NCI-H1417 treated with DMSO at 0.1 percent for 48 hours (cell line): ENCODE results near the gene C14orf39.

ENCODE experiments used
- DNase-seq: peaks from one replicate; lab custom pipeline; 2025; lab: John Stamatoyannopoulos, UW

The C14orf39 gene, protein sequence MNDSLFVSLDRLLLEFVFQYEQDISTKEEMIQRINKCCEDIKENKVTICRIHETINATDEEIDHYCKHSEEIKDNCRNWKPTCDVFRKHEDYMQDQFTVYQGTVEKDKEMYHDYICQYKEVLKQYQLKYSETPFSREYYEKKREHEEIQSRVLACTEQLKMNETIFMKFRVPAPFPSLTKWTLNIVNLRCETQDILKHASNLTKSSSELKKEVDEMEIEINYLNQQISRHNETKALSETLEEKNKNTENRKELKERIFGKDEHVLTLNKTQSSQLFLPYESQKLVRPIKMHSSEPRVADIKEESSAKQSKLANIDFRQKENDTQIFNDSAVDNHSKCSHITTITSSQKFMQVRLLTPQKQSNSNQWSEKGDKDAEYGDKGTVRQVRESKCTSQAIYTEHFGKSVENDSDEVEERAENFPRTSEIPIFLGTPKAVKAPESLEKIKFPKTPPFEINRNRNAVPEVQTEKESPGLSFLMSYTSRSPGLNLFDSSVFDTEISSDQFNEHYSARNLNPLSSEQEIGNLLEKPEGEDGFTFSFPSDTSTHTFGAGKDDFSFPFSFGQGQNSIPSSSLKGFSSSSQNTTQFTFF

DNA sequence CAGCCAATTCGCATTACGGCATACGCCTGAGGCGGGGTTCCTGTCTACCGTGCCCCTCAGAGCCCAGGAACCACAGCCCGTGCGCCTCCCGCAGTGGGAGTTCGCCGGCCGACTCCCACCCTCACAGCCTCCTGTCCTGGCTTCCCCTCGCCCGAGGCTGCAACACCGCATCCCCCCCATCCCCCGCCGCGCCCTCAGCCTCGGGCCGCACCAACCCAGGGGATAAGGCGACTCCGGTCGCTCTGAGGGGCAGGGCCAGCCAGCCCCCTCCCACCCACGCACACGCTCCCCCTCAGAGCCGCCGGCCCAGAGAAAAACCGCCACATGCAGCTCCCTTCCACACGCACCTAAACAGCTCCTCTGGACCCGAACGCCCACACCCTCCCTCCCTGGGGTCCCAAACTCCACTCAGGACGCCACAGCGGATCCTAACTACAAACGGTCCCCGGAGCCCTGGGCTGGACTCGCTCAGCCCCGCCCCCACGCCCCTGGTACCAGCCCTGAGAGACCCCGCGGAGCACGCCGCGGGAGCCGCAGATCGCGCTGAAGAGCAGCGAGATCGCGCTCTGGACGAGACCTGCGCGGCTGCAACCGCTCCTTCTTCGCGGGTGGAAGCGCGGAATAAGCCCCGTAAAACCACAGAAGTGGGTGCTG lies at the start of gene C14orf39:
Gene C14orf39, minus strand, starts transcription at position 466 of the 654 bp plus-strand sequence. CDS start 985 bp downstream, outside the sequence.
- no peak for DNase-seq

DNA sequence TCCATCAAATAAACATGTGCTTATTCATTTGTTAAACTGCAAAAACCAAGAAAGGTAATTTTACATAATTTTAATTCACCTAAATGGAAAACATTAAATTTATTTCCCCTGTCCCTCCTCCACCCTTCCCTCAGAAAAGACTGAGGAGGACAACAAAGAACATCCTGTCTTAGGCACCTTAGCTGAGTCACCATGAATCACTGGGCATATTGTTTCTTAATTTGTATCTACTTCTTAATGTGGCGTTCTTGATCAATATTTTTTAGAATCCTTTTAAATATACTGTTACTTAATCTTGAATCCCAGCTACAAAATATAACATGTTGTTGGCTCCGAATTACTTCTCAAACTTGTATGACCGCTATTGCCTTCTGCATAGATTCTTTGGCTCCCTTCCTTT lies 46.6 kb upstream of the C14orf39 start:
- DNase-seq = no peak

DNA sequence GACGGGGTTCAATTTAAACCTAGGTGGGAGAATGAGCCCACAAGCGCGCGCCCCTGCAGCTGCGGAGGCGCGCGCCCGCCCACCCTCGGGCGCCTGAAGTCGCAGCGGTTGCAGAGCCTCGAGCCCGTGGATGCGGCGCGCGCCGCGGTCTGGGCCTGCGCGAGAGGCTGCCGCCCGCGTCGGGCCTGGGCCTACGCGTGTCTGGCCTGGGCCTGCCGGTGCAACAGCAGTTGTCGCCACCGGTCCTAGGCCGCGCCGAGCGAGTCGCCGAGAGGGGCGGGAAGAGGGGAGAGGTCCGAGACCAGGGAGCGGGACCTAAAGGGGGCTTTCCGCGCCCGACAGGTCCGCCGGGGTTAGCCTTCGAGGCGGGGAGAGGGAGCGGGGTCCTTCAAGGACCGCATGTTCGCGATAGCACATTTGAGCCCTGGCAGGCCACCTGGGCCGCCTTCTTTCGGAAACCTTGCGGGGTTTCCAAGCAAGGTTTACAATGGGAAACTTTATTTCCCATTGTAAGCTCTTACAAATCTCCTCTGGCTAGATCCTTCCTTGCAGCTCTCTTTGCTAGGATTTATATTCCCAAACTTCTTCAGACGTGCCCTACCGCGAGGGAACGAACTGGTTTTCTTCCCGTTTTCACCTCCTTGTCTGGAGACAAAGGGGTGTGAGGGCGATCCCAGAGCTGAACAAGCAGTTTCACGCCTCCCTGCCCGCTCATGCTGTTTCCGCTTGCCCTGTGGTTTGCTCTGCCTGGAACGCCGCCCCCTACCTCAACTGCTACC lies 29.8 kb upstream of the C14orf39 start:
- no peak for DNase-seq

DNA sequence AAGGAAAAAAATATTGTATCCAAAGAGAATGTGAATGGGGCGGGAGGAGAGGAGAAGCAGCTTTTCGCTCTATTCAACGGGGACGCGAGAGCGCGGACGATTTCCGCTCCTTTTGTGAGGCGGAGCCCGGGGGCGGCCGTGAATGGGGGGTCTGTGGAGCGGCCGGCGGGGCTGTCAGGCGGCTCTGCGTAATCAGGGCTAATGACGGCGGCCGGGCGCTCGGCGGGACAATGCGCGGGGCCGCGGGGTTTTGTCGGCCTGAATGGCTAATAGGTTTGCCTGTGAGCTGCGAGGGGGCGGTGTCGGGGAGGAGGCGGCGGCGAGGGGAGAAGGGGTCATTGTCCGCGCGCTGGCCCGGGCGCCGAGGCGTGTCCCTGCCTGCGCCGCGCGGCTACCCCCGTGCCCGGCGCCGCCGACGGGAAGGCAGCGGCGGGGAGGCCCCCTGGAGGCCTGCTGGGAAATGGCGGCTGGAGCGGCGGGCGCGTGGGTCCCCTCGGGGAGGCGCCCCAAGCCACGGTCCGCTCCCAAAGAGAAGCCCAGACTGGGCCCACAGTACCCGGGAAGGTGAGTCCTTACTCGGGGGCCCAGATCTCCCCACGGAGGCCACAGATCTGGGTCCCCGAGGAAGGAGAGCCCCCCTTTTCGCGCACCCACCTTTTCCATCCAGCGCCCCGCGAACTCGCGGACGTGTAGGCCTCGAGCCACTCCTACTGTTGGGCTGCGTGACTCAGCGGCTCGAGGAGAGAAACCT lies 29.1 kb upstream of the C14orf39 start:
- no peak for DNase-seq

DNA sequence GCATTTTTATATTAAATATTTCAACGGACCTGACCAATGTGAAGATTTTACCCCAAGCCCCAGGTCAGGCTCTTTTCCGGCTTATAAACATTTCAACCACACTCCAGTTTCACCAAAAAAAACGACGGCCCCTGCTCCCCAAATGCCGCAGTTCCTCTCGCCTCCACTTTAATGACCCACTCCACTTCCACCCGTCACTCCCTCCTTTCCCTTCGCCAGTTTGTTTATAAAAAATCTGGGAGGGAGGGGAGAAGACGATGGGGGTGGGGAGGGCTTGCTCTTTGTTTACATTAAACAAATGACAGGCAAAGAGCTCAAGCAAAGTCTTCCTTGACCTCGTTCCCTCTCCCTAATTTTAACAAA lies 28.5 kb upstream of the C14orf39 start:
- DNase-seq = no peak

DNA sequence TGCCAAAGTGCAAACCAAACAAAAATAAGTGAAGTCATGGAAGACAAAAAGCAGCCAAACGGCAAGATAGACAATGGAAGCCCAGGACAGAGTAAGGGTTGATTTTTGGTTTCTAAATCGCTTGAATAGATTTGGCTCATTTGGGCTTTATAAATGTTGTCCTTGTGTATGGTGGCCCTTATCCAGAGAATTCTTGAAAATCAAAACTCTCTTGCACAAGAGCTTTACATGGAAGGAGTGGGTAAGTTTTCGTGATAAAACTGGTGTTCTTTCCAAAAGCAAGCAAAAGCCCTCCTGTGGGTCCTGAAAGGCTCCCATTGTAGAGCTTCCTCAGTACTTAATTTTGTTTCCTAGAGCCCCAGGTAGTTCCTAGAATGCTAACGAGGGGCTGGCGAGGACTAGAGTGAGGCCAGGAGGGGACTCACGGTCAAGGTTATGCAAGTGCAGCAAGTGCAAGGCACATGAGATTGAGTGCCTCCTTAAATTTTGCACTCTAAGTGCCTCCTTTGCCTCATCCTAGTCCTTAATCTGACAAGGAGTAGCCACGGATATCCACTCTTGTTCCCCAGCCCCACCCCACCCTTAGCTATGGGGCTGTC lies 27.2 kb upstream of the C14orf39 start:
- DNase-seq = no peak

DNA sequence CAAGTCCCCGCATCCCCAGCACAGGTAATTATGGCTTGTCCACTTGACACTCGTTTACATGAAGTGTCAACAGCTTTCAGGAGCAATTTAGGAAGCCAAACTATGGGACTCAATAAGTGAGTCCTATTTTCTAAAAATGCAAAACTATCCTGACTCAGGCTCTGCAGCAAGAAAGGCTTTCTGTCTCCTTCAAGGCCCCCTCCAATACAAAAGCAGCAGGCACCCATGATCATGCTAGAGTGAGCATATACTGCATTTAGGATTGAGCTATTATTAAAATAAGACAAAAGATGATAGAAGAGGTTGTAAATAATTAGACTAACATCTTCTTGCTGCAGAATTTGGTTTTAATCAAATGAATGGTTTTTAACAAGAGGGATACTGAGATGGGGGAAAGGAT lies 26.3 kb upstream of the C14orf39 start:
- no peak for DNase-seq

DNA sequence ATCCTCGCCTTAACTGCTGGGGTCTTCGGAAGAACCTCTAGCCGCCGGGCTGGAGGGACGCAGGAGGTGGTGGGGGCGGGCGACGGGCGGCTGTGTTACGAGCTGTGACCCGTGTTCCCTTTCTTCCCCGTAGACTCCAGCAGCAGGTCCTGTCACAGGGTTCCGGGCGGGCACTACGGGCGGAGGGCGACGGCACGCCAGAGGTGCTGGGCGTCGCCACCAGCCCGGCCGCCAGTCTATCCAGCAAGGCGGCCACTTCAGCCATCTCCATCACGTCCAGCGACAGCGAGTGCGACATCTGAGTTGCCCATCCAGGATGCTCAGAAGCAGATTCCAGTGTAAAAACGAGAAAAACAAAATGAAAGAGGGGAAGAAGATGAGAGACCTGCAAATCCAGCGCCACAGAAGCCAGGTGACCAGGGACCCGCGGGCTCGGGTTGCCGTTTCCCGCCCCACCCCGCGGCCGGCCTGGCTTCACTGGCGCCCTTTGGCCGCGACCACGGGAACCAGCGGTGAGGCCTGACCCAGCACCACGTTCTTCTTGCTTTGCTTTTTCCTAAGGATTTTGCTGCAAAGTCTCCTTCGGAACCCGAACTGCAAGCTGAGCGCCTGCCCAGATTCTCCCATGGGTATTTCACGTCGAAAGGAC lies 25.2 kb upstream of the C14orf39 start:
- no peak for DNase-seq

DNA sequence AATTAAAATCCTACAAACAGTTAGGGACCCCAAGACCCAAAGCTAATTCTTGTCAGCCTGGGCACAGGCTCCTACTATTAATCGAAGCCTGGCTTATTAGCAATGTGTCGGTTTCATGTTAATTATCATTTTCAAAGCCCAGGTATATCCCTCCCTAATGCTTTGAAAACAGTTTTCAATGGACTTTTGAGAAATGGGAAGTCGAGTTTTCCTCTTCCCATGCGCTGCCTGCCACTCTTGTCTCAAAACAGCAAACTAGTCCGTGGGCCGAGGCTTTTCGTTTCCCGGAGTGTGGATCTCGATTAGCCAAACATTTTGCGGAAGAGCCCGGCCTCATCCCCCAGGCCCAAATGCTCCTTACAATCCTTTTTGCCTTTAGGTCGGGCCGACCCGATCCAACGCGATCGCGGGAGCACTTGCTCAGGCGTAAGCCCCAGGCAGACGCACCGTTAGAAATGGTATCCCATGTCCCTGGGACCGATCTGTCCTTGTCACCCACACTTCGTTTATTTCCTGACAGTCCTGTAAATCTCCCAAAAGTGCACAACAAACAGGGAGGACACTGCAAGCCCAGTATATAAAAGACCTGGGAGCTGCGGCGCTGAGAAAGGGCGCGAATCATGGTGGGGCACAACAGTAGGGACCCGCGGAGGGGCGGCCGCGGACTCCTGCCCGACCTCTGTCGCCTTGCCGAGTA lies 24.5 kb upstream of the C14orf39 start:
- no peak for DNase-seq

DNA sequence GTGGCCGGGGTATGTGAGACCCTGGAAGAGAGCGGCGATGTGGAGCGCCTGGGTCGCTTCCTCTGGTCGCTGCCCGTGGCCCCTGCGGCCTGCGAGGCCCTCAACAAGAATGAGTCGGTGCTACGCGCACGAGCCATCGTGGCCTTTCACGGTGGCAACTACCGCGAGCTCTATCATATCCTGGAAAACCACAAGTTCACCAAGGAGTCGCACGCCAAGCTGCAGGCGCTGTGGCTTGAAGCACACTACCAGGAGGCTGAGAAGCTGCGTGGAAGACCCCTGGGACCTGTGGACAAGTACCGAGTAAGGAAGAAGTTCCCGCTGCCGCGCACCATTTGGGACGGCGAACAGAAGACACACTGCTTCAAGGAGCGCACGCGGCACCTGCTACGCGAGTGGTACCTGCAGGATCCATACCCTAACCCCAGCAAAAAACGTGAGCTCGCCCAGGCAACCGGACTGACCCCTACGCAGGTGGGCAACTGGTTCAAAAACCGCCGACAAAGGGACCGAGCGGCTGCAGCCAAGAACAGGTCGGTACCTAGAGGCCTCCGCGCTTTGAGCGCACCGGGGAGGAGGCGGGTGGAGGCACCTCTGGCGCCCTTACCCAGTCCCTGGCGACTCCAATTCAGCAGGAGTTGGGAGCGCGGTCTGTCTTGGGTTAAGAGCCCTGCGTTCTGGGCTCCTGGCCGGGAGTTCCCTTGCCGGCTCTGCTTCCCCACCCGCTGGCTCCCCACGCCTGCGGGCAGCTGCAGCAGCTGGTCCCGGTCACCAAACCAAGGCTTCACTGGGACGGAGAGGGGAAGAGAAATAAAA lies 23.8 kb upstream of the C14orf39 start:
- DNase-seq = no peak

DNA sequence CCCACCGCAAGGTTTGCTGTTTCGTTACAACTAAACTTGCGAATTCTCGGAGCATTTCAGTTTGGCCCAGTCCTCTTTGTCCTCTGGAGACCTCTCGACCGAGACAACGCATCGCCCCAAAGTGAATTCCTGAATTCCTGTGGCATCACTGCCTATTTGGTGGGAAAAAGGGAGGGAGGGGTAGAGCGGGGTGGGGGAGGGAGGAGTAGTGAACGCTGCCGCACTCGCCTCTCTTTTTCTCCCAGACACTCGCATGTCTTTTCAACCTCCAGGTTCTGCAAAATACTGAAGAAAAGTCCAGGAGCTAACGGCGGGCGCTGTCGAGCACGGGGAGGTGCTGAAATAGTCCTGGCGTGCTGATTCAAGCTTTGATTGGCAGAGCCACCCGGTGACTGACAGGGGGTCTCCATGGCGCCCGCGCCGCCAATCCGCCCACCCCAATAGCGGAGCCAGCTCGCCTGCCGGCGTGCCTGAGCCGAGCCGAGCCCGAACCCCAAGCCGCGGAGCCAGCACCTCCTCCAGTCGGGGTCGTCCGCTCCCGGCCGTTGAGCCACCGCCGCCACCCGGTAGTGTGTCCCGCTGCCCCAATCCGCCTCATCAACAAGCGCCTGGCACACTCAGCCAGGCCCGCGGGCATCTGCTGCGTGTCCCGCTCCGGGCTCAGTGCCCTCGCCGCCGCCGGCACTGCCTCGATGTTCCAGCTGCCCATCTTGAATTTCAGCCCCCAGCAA lies 23.0 kb upstream of the C14orf39 start, which contains the start of gene SIX6:
Gene SIX6, plus strand, starts transcription at position 440 of the 731 bp plus-strand sequence. Its CDS starts 253 bp downstream, at position 693.
- no peak for DNase-seq

DNA sequence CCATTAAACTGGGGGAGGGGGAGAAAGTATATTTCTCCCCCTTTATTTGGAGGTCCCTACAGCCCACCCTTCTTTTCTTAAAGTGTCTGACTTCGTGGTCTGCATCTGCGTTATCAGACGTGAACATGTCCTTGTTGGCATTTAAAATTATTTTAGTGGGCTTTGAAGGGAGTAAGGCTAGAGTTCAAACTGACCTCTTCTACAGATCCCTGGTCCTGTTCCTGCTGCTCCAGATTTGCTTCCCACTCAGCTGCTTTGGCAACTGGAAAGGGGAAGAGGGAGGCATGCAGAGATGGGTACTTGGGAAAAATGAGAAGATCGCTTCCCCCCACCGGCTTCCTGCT lies 22.5 kb upstream of the C14orf39 start:
- no peak for DNase-seq

DNA sequence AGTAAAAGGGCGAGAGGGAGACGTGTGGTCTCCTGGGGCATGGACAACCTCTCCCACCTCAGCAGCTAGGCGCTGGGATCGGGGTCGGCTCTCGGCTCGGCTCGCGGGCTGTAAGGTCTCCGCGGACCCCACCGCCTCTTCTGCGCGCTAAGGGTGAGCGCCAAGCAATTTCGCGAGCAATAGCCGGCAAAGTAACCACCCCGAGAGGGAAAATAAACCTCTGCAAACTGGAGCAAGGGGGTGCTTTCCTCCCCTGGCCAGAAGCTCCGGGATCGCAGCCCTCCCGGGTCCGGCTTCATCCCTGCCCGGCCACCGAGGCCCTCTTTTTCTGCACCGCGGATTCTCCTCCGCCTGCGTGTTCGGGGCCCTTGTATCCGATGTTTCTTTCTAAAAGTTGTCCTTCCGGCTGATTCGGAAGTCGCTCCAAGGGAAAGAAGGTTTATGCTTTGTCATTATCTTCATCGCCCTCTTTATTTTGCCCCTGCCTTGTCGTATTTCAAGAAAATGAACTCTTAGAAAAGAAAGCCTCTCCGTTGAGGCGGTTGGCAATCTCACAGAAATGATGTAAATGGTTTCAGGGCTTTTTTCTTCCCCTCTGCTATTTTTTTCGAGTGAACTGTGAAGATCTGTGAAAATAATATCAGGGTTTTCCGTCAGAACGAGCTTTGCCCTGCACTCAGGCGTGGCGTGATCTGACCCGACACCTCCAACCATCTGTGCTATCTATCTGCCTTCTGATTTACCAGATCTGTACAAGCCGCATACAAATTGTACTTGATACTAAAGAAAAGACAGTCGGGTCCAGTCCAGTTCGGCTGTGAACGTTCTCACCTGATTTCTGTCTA lies 21.3 kb upstream of the C14orf39 start:
- no peak for DNase-seq

DNA sequence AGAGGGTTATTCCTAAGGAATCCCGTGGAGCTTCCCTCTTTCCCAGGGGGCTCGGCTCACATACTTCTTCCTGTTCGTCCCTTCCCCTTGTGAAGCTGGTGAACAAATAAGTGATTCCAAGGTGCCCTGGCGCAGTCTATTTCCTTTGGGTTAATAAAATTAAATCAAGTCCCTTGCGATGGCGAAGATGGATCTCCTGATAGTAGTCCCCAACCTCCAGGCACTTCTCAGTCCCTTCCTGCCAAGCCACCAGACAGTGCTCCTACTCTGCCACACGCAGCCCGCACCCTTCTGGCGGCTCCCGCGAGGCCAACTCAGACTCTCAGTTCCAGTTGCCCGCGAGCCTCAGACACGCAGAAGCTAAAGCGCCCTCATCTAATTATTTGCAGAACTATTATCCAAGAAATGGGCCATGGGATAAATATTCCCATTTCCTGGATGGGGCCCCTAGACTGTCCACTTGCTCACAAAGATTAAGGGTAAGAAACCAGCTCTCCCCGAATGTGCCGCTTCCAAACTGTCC lies 20.7 kb upstream of the C14orf39 start:
- no peak for DNase-seq

DNA sequence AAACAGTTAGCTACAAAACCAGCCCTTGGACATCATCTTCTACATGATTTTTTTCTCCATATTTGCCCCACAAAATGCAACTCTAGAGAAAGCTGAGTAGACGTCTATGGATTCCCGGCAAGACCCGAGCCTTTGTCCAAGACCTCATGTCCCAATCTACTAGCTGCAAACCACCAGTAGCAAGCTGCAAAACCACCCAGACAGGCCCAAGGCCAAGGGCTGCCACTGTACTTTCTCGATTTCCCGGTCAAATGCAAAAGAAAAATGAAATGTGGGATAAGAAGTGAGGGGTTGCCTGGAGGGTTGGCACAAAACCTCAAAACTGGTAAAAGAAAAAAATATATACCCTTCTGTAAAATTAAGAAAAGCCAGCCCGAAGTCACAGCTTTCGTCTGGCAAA lies 20.1 kb upstream of the C14orf39 start:
- no peak for DNase-seq

DNA sequence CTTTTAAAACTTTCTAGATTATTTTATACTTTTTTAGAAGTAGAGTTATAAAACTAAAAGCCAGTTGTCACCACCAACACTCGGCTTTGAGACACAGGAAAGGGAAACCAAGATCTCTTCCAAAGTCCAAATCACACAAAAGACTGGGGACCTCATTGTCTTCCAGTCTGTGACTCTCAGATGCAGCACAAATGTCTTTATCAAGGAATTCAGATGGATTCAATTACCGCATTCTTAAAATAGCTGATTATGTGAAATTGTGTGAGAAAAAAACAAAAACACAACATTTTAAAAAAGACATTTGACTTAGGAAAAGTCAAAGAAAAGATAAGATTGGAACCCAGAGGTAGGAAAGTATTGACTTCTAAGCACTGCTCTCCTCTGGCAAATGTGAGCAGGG lies 19.6 kb upstream of the C14orf39 start:
- no peak for DNase-seq

DNA sequence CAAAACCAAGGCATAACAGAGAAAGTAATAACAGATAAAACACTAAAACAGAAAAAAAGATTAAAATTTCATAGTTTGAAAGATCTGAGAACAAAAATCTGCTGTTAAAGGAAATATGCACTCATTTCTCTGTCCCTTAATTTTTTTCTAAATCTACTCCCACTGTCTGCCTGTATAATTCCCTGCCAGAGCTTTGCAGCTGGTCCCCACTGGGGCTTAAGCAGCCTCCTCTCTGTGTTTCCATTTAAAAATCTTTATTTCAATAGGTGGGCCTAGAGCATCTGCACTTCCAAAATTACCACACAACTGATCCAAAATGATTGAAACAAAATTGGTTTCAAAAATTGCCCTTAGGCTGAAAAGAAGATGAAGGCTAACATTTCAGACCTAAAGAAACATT lies 16.7 kb upstream of the C14orf39 start:
- DNase-seq = no peak
